ENCODE measurements around the gene REPIN1. TPM values are rescaled to one million over a fixed set of nuclear protein-coding genes. Genes with fewer than 3 reads are reported as not detected.

REPIN1 gene
- 100 to 1,000 TPM in 1 of 12 donors, 10 to 100 TPM in 11; 49.8 to 195 (median 67.2) TPM for polyA plus RNA-seq (ENCODE audit: insufficient read length in 12 of 12)
- long read RNA-seq, donor 1, transcript REPIN1-202 (1 exons, 2,876 nt): major isoform, 123 of 152 reads
- long read RNA-seq, donor 1, transcript REPIN1-214 (3 exons, 2,058 nt): minor isoform, 7 of 152 reads
- long read RNA-seq, donor 1, transcript REPIN1-203 (2 exons, 2,969 nt): minor isoform, 12 of 152 reads
- long read RNA-seq, donor 1, partial matches to known transcripts: 0 of 152 reads
- long read RNA-seq, donor 1, other reads (novel, unspliced or antisense): 7 of 152 reads
- long read RNA-seq, donor 2, transcript REPIN1-203 (2 exons, 2,969 nt): minor isoform, 8 of 62 reads
- long read RNA-seq, donor 2, transcript REPIN1-202 (1 exons, 2,876 nt): major isoform, 50 of 62 reads
- long read RNA-seq, donor 2, partial matches to known transcripts: 0 of 62 reads
- long read RNA-seq, donor 2, other reads (novel, unspliced or antisense): 0 of 62 reads
- long read RNA-seq, donor 3, transcript REPIN1-202 (1 exons, 2,876 nt): major isoform, 45 of 51 reads
- long read RNA-seq, donor 3, transcript REPIN1-203 (2 exons, 2,969 nt): minor isoform, 5 of 51 reads
- long read RNA-seq, donor 3, partial matches to known transcripts: 0 of 51 reads
- long read RNA-seq, donor 3, other reads (novel, unspliced or antisense): 0 of 51 reads
- long read RNA-seq, donor 4, transcript REPIN1-202 (1 exons, 2,876 nt): major isoform, 45 of 50 reads
- long read RNA-seq, donor 4, partial matches to known transcripts: 0 of 50 reads
- long read RNA-seq, donor 4, other reads (novel, unspliced or antisense): 0 of 50 reads
- long read RNA-seq, donor 5, transcript REPIN1-207 (2 exons, 1,064 nt): minor isoform, 6 of 101 reads
- long read RNA-seq, donor 5, transcript REPIN1-203 (2 exons, 2,969 nt): minor isoform, 14 of 101 reads
- long read RNA-seq, donor 5, transcript REPIN1-202 (1 exons, 2,876 nt): major isoform, 76 of 101 reads
- long read RNA-seq, donor 5, partial matches to known transcripts: 0 of 101 reads
- long read RNA-seq, donor 5, other reads (novel, unspliced or antisense): 0 of 101 reads
- long read RNA-seq, donor 6, transcript REPIN1-202 (1 exons, 2,876 nt): major isoform, 46 of 56 reads
- long read RNA-seq, donor 6, partial matches to known transcripts: 0 of 56 reads
- long read RNA-seq, donor 6, other reads (novel, unspliced or antisense): 0 of 56 reads
- long read RNA-seq, donor 7, transcript REPIN1-202 (1 exons, 2,876 nt): major isoform, 36 of 43 reads
- long read RNA-seq, donor 7, partial matches to known transcripts: 0 of 43 reads
- long read RNA-seq, donor 7, other reads (novel, unspliced or antisense): 0 of 43 reads
- long read RNA-seq, donor 8, transcript REPIN1-203 (2 exons, 2,969 nt): minor isoform, 10 of 89 reads
- long read RNA-seq, donor 8, transcript REPIN1-202 (1 exons, 2,876 nt): major isoform, 73 of 89 reads
- long read RNA-seq, donor 8, partial matches to known transcripts: 0 of 89 reads
- long read RNA-seq, donor 8, other reads (novel, unspliced or antisense): 0 of 89 reads
- long read RNA-seq, donor 9, transcript REPIN1-202 (1 exons, 2,876 nt): major isoform, 35 of 40 reads
- long read RNA-seq, donor 9, partial matches to known transcripts: 0 of 40 reads
- long read RNA-seq, donor 9, other reads (novel, unspliced or antisense): 0 of 40 reads
- long read RNA-seq, donor 10, transcript REPIN1-203 (2 exons, 2,969 nt): minor isoform, 15 of 109 reads
- long read RNA-seq, donor 10, transcript REPIN1-202 (1 exons, 2,876 nt): major isoform, 78 of 109 reads
- long read RNA-seq, donor 10, transcript REPIN1-214 (3 exons, 2,058 nt): minor isoform, 6 of 109 reads
- long read RNA-seq, donor 10, partial matches to known transcripts: 0 of 109 reads
- long read RNA-seq, donor 10, other reads (novel, unspliced or antisense): 5 of 109 reads
- long read RNA-seq, donor 11, transcript REPIN1-203 (2 exons, 2,969 nt): minor isoform, 5 of 90 reads
- long read RNA-seq, donor 11, transcript REPIN1-202 (1 exons, 2,876 nt): major isoform, 75 of 90 reads
- long read RNA-seq, donor 11, partial matches to known transcripts: 0 of 90 reads
- long read RNA-seq, donor 11, other reads (novel, unspliced or antisense): 0 of 90 reads

- DNase-seq: peak; percentile 89
Measured at GRCh38 chr7:150368096-150368883, at the start of gene REPIN1. Gene REPIN1 (plus strand): TSS chr7:150368822. CDS start chr7:150369712, 890 bp downstream.

GRCh38 chr7:150321788-150322113 lies 46.9 kb upstream of the REPIN1 start:
- DNase-seq: no peak

DNA sequence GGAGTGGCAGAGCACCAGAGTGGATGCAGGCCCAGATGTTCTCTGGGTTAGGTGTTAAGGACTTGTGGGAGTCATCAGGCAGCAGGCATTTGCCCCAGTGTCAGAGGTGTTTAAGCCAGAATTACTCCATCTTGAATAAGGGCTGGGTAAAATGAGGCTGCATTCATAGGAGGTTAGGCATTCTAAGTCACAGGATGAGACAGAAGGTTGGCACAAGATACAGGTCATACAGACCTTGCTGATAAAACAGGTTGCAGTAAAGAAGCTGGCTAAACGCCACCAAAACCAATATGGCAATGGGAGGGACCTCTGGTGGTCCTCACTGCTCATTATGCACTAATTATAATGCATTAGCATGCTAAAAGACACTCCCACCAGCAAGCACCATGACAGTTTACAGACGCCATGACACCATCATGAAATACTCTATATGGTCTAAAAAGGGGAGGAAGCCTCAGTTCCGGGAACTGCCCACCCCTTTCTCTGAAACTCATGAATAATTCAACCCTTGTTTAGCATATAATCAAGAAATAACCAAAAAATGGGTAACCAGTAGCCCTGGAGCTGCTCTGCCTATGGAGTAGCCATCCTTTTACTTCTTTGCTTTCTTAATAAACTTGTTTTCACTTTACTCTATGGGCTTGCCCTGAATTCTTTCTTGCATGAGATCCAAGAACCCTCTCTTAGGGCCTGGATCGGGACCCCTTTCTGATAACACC lies 46.3 kb upstream of the REPIN1 start:
- DNase-seq: no peak

GRCh38 chr7:150322833-150323681 lies 45.6 kb upstream of the REPIN1 start, which contains the start of the genes ACTR3C and LRRC61:
Gene ACTR3C (minus strand): TSS chr7:150323545. CDS start chr7:150295296, 28,249 bp downstream.
Gene LRRC61 (plus strand): TSS chr7:150323355. CDS start chr7:150336862, 13,507 bp downstream.
- no peak for DNase-seq

DNA sequence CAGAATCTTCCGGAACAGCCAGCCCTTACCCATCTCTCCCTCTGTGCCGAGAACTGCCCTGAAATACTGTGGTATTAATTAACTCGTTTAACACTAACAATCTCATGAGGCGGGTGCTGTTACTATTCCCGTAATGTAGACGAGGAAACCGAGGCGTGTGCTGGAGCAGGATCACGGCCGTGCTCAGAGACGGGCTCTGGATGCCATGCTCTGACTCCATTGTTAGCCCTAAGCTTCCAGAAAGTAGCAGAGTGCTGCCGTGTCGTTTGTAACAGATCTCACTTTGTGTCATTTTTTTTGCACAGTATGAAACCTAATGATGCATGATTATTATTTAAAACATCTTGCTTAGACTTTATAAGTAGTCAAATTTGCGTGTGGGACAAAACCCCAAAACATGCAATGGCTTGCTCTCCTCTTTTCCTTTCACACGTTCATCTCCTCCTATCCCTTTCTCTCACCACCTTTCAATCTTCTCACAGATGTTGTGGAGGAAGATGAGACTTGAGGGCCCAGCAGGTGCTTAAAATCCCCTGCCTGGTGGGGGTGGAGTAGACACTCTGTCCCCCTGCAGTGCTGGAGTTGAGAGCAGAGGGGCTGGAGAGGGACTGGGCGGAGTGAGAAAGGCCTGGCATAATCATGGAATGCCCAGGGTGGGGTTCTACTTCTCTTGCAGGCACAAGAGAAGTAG lies 44.8 kb upstream of the REPIN1 start:
- no peak for DNase-seq

GRCh38 chr7:150324373-150324961 lies 44.2 kb upstream of the REPIN1 start:
- no peak for DNase-seq

DNA sequence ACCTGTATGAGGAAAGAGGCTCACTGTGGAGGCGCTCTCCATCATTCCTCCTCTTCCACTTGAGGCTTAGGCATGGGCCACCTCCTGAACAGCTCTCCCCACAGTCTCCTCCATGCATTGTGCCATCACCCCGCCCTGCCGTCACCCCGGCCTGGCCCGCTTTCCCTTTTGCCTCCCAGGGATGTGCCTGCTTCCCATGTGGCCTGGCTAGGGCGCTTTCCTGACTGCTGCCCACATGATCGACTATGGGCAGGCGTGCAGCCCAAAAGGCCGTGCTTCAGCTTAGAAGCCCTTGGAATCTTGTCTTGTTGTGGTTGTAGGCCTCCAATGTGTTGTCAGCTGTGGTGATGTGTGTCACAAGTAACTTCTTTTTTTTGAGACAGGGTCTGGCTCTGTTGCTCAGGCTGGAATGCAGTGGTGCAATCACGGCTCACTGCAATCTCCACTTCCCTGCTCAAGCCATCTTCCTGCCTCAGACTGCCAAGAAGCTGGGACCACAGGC lies 43.5 kb upstream of the REPIN1 start:
- no peak for DNase-seq

- no peak for DNase-seq
Measured at GRCh38 chr7:150325901-150326300, 42.7 kb upstream of the REPIN1 start.

DNA sequence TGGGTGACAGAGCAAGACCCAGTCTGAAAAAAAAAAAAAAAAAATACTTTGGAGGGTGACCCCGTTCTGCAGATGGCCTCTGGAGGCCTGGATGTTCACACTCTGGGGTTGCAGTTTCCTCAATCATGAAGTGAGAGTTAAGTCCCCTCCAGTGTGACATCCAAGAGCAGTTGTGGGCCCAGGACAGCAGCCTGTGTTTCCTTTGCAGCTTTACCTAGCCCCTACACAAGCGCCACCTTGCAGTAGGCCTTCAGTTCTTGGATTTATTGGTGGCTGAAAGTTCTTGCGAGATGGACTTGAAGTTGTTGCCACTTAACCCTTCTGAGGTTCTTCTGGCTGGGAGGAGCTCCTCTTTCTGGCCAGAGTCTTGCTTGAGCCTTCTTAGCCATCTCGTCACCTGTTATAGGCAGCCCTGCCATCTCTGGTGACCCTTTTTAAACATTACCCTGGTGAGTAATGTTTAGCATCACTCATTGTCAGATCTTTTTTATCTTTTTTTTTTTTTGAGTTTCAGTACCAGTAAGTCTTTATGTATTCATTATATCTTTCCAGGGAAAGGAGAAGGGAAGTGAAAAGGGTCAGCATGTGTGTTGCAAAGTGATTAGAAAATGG lies 41.9 kb upstream of the REPIN1 start:
- DNase-seq: no peak

DNA sequence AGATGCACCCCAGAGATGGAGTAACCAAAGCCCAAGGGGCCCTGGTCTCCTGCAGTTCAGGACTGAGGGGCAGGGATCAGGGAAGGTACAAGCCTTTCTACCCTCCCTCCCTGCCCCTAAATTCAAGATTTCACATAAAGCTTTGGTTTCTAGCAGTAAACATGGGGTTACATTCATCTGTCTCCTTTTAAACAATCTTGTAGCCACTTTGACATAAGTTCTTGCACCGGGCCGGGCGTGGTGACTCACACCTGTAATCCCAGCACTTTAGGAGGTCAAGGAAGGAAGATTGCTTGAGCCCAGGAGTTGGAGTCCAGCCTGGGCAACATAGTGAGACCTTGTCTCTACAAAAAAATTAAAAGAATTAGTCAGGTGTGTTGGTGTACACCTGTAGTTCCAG lies 41.3 kb upstream of the REPIN1 start:
- no peak for DNase-seq

DNA sequence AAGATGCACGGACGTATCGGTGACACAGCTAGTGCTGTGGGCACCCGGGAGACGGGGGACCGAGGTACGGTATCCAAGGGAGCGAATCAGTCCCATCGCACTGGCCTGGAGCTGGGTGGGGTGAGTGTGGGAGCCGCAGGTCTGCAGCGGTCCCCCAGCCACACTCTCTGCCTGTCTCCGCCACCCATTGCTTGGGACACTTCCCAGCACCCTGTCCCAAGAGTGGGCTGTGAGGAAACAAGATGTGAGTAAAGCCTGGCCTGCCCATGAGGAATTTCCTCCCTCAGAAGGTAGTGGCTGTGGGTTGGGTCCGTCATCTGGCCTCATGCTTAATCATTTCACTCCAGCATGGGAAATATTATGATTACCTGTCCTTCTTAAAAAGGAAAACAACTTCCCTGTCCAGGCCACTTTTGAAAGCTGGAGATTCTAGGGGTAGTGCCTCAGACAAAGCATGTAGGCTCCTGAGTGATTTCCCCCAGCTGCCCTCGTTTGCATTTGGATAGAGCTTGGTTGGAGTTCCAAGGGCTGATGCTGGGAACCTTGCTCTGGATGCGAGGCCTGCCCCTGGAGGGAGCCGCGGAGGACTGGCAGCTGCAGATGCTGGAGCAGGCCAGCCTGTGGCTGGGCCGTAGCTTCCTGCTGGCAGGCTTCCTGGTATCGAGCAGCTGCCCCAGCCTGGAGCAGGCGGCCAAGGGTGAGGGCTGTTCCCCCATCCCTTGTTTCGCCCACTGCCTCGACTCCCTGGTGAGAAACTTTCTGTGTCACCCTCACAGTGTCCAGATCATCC lies 39.1 kb upstream of the REPIN1 start:
- DNase-seq: no peak

GRCh38 chr7:150330211-150330885 lies 38.3 kb upstream of the REPIN1 start:
- no peak for DNase-seq

DNA sequence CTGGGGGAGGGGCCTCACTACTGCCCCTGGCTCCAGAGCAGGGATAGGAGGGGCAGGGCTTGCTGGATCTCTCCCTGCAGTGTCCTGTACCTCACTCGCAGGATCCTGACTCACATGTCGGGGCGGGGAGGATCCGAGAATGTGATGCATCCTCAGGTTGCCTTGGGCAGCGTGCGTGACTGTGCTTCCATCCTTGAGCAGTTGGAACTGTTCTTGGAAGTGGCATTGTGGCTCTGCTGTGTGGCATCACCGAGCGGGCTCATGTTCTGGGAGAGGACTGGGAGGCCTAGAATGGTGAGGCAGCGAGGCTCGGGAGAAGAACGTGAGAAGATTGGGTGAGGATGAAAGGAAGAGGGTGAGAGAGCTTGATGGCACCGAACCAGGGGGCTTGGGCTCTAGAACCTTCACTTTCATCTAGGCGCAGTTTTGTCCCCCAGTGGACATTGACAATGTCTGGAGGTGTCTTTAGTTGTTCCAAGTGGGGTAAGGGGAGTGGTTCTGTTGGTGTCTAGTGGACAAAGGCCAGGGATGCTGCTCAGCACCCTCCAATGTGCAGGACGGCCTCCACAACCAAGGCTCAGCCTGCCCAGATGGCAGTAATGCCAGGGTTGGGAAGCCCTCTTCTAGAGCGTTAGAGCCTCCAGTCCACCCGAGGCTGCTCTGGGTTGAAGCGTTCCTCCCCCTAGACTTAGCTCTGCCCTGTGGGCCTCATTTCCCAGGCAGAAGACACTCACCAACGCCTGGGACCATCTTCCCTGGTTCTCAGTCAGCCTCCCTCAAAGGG lies 35.6 kb upstream of the REPIN1 start:
- no peak for DNase-seq
